HG03571 (cell line): ENCODE measurements around the gene PRKCI.
"Not testable (repeated sequence)": the region's sequence is repeated elsewhere in the genome, so short reads cannot be mapped to it uniquely, and the experiment has no call there.

Experiments used
- ATAC-seq: cut with Tn5 transposase; IDR thresholded peaks from one replicate; pipeline ENCODE4 v1.9.1; 2021; ENCODE audit not compliant: unreplicated experiment

Gene PRKCI

GRCh38 chr3:170338690-170339340, 116.6 kb downstream of the PRKCI start:
- no peak for ATAC-seq

GRCh38 chr3:170342273-170342672, 120.0 kb downstream of the PRKCI start:
- ATAC-seq, result not testable (repeated sequence)

- not testable (repeated sequence) for ATAC-seq
Observed at GRCh38 chr3:170343859-170344258, 121.6 kb downstream of the PRKCI start.

GRCh38 chr3:170344971-170345370, 122.7 kb downstream of the PRKCI start:
- ATAC-seq, result no peak

- ATAC-seq, result no peak
Observed at GRCh38 chr3:170346481-170347392, 124.5 kb downstream of the PRKCI start.

- ATAC-seq, result peak; percentile 70
Observed at GRCh38 chr3:170350515-170351413, 128.5 kb downstream of the PRKCI start.

DNA sequence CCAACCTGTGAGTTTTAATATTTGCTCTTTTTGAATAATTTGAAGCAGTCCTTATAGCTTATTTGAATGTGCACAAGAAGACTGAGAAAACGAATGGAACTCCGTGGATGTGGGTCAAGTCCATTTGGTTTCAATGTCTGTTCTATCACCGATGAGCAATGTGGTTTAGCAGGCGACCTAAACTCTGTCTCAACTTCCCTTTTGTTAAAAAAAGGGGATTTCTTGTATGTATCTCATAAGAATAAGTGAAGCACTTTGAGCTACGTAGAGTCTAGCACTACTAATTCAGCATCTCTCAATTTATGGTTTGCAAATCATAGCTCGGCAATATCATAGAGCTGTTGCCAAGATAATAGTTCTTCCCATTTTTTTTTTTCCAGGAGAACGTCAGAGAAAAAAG, 130.7 kb downstream of the PRKCI start:
- ATAC-seq, result no peak

- no peak for ATAC-seq
Observed at GRCh38 chr3:170353485-170353884, 131.3 kb downstream of the PRKCI start.

GRCh38 chr3:170354760-170355159, 132.5 kb downstream of the PRKCI start:
- ATAC-seq, result no peak
